ENCODE measurements around the gene USP6. TPM values are rescaled to one million over a fixed set of nuclear protein-coding genes. Genes with fewer than 3 reads are reported as not detected.
"Not testable (repeated sequence)": the region's sequence is repeated elsewhere in the genome, so short reads cannot be mapped to it uniquely, and the experiment has no call there.

Gene USP6
- total and polyA plus RNA-seq, 2 donors, result 0.03 to 0.85 TPM

- 54% methylated on average over 6 of the region's 7 CpGs for WGBS
- H3K36me3 ChIP-seq (ENCODE audit: insufficient read depth); H3K27ac ChIP-seq (ENCODE audit: low read depth); DNase-seq (ENCODE audit: extremely low spot score); H3K4me1 ChIP-seq (ENCODE audit: insufficient read depth); H3K4me3 ChIP-seq (ENCODE audit: low read depth, low read length): not testable (repeated sequence)
Observed at GRCh38 chr17:5165791-5166564, 50.1 kb downstream of the USP6 start.

GRCh38 chr17:5175027-5175426, 59.2 kb downstream of the USP6 start:
- H3K4me1 ChIP-seq (ENCODE audit: insufficient read depth); H3K4me3 ChIP-seq (ENCODE audit: low read depth, low read length); H3K27ac ChIP-seq (ENCODE audit: low read depth); H3K36me3 ChIP-seq (ENCODE audit: insufficient read depth); DNase-seq (ENCODE audit: extremely low spot score): not testable (repeated sequence)
- 91% methylated on average over 7 of the region's 7 CpGs for WGBS

GRCh38 chr17:5179003-5179402, 63.2 kb downstream of the USP6 start:
- Histone ChIP-seq H3K27ac (ENCODE audit: low read depth) (no peak overlapping the region), H3K4me3 (ENCODE audit: low read depth, low read length) (no peak overlapping the region), H3K4me1 (ENCODE audit: insufficient read depth) (no peaks in the 10 kb centered on the region), H3K36me3 (ENCODE audit: insufficient read depth) (peaks cover 2% of the 10 kb centered on the region)
- WGBS, result 95% methylated on average over 12 of the region's 12 CpGs
- no peak for DNase-seq (ENCODE audit: extremely low spot score)

GRCh38 chr17:5181509-5182305, 65.9 kb downstream of the USP6 start:
- H3K4me3 ChIP-seq (ENCODE audit: low read depth, low read length), result no peak overlapping the region
- no peak for DNase-seq (ENCODE audit: extremely low spot score)
- WGBS, result 97% methylated on average over 10 of the region's 10 CpGs
- no peaks in the 10 kb centered on the region for H3K36me3 ChIP-seq (ENCODE audit: insufficient read depth)
- H3K27ac ChIP-seq (ENCODE audit: low read depth), result no peak overlapping the region
- H3K4me1 ChIP-seq (ENCODE audit: insufficient read depth), result no peaks in the 10 kb centered on the region

GRCh38 chr17:5182597-5183409, 67.0 kb downstream of the USP6 start:
- WGBS, result 99% methylated on average over 6 of the region's 6 CpGs
- Histone ChIP-seq H3K27ac (ENCODE audit: low read depth) (no peak overlapping the region), H3K36me3 (ENCODE audit: insufficient read depth) (peaks cover 2% of the 10 kb centered on the region), H3K4me3 (ENCODE audit: low read depth, low read length) (no peak overlapping the region), H3K4me1 (ENCODE audit: insufficient read depth) (no peaks in the 10 kb centered on the region)
- no peak for DNase-seq (ENCODE audit: extremely low spot score)

- Histone ChIP-seq H3K4me3 (ENCODE audit: low read depth, low read length) (no peak overlapping the region), H3K4me1 (ENCODE audit: insufficient read depth) (no peaks in the 10 kb centered on the region), H3K27ac (ENCODE audit: low read depth) (no peak overlapping the region), H3K36me3 (ENCODE audit: insufficient read depth) (peaks cover 2% of the 10 kb centered on the region)
- no peak for DNase-seq (ENCODE audit: extremely low spot score)
Observed at GRCh38 chr17:5183410-5183793, 67.6 kb downstream of the USP6 start.

GRCh38 chr17:5184288-5184687, 68.5 kb downstream of the USP6 start:
- peaks cover 2% of the 10 kb centered on the region for H3K36me3 ChIP-seq (ENCODE audit: insufficient read depth)
- DNase-seq (ENCODE audit: extremely low spot score), result no peak
- H3K27ac ChIP-seq (ENCODE audit: low read depth), result no peak overlapping the region
- no peak overlapping the region for H3K4me3 ChIP-seq (ENCODE audit: low read depth, low read length)
- no peaks in the 10 kb centered on the region for H3K4me1 ChIP-seq (ENCODE audit: insufficient read depth)
- 96% methylated on average over 2 of the region's 2 CpGs for WGBS

- Histone ChIP-seq H3K4me1 (ENCODE audit: insufficient read depth) (peaks cover 3% of the 10 kb centered on the region), H3K4me3 (ENCODE audit: low read depth, low read length) (peak within 1 kb of the TSS; percentile 83), H3K36me3 (ENCODE audit: insufficient read depth) (peaks cover 2% of the 10 kb centered on the region), H3K27ac (ENCODE audit: low read depth) (peak within 1 kb of the TSS; percentile 54)
- peak; percentile 90 for DNase-seq (ENCODE audit: extremely low spot score)
- WGBS, result 2% methylated on average over 82 of the region's 82 CpGs
Observed at GRCh38 chr17:5191541-5192417, 75.9 kb downstream of the USP6 start, which contains the start of gene ZNF594. Gene ZNF594, minus strand, starts transcription at chr17:5191868. Its CDS starts 7,612 bp downstream, at chr17:5184256.

GRCh38 chr17:5194346-5194745, 78.5 kb downstream of the USP6 start:
- Histone ChIP-seq H3K27ac (ENCODE audit: low read depth) (no peak overlapping the region), H3K36me3 (ENCODE audit: insufficient read depth) (no peaks in the 10 kb centered on the region), H3K4me1 (ENCODE audit: insufficient read depth) (peaks cover 3% of the 10 kb centered on the region), H3K4me3 (ENCODE audit: low read depth, low read length) (no peak overlapping the region)
- DNase-seq (ENCODE audit: extremely low spot score), result no peak
- WGBS, result 82% methylated on average over 2 of the region's 2 CpGs

- WGBS, result 89% methylated on average over 7 of the region's 7 CpGs
- H3K27ac ChIP-seq (ENCODE audit: low read depth), result no peak overlapping the region
- no peak for DNase-seq (ENCODE audit: extremely low spot score)
Observed at GRCh38 chr17:5198472-5198871, 82.6 kb downstream of the USP6 start.

GRCh38 chr17:5200360-5200759, 84.5 kb downstream of the USP6 start:
- no peak for DNase-seq (ENCODE audit: extremely low spot score)
- Histone ChIP-seq H3K4me3 (ENCODE audit: low read depth, low read length) (no peak overlapping the region), H3K4me1 (ENCODE audit: insufficient read depth) (no peaks in the 10 kb centered on the region), H3K36me3 (ENCODE audit: insufficient read depth) (no peaks in the 10 kb centered on the region), H3K27ac (ENCODE audit: low read depth) (no peak overlapping the region)
- WGBS, result 48% methylated on average over 2 of the region's 2 CpGs

More at GRCh38 chr17:5198472-5198871, 82.6 kb downstream of the USP6 start:
- Histone ChIP-seq H3K4me3 (ENCODE audit: low read depth, low read length) (no peak overlapping the region), H3K4me1 (ENCODE audit: insufficient read depth) (no peaks in the 10 kb centered on the region), H3K36me3 (ENCODE audit: insufficient read depth) (no peaks in the 10 kb centered on the region)

- Histone ChIP-seq H3K27ac (ENCODE audit: low read depth) (no peak overlapping the region), H3K4me1 (ENCODE audit: insufficient read depth) (no peaks in the 10 kb centered on the region), H3K36me3 (ENCODE audit: insufficient read depth) (no peaks in the 10 kb centered on the region), H3K4me3 (ENCODE audit: low read depth, low read length) (no peak overlapping the region)
- 81% methylated on average over 8 of the region's 8 CpGs for WGBS
- no peak for DNase-seq (ENCODE audit: extremely low spot score)
Observed at GRCh38 chr17:5201011-5201410, 85.2 kb downstream of the USP6 start.

Measured in urinary bladder (tissue), 4 donors.